Measurements from ENCODE around the gene KLB. TPM values are rescaled to one million over a fixed set of nuclear protein-coding genes. Genes with fewer than 3 reads are reported as not detected.

The KLB gene
- total RNA-seq, 1 experiment from 2014 or later, result not detected

GRCh38 chr4:39446842-39447573 is 40.3 kb downstream of the KLB start:
- Histone ChIP-seq H3K9ac (ENCODE audit: low read length) (no peak overlapping the region), H3K27ac (ENCODE audit: low read depth, low read length) (no peak overlapping the region), H3K27me3 (ENCODE audit: insufficient read depth, low read length) (no peaks in the 10 kb centered on the region), H2AFZ (ENCODE audit: low read depth, low read length, poor library complexity, severe bottlenecking) (no peak overlapping the region), H3K4me2 (ENCODE audit: low read length) (no peak overlapping the region), H4K20me1 (ENCODE audit: insufficient read depth) (peaks cover 22% of the 10 kb centered on the region; the same call in 1 of the 2 replicates), H3K9me2 (ENCODE audit: insufficient read depth) (no peaks in the 10 kb centered on the region), H3K4me1 (ENCODE audit: control insufficient read depth in 1 of 2, insufficient read depth in 2 of 2, low read length in 2 of 2) (no peaks in the 10 kb centered on the region), H3K9me3 (ENCODE audit: control insufficient read depth in 1 of 2, insufficient read depth in 1 of 2, low read depth in 1 of 2, low read length in 2 of 2) (no peaks in the 10 kb centered on the region), H3K36me3 (ENCODE audit: control insufficient read depth in 1 of 2, insufficient read depth in 2 of 2, low read length in 2 of 2) (peaks cover 7 to 14% of the 10 kb centered on the region in 2 experiments), H3K79me2 (ENCODE audit: insufficient read depth, low read length) (peaks cover 1% of the 10 kb centered on the region), H3K4me3 (replicated peaks in 1 of 2; ENCODE audit: low read depth in 1 of 2, low read length in 2 of 2) (no peak overlapping the region)
- TF ChIP-seq FOSL1 (IDR thresholded peaks at IDR 0.05; ENCODE audit: low read depth) (no peak), EZH2phosphoT487 (IDR thresholded peaks at IDR 0.05; ENCODE audit: borderline replicate concordance) (no peak), ZNF274 (IDR thresholded peaks at IDR 0.05; ENCODE audit: low read depth, low read length) (no peak), MAX (IDR thresholded peaks at IDR 0.05) (no peak), EZH2 (IDR thresholded peaks at IDR 0.05) (no peak), ELF1 (IDR thresholded peaks at IDR 0.05; ENCODE audit: borderline replicate concordance, low read depth) (no peak), EGR1 (IDR thresholded peaks at IDR 0.05; ENCODE audit: low read depth) (no peak), ZFX (IDR thresholded peaks at IDR 0.05) (no peak), POLR2A (IDR thresholded peaks at IDR 0.05; ENCODE audit: borderline replicate concordance, extremely low read depth, insufficient read depth, insufficient read length) (no peak), REST (IDR thresholded peaks at IDR 0.05; ENCODE audit: low read depth) (no peak), CEBPB (IDR thresholded peaks at IDR 0.05; ENCODE audit: low read depth) (no peak), CTCF (IDR thresholded peaks at IDR 0.05 in 2 of 3, conservative IDR thresholded peaks at IDR 0.05 in 1 of 3; ENCODE audit: borderline replicate concordance in 1 of 3, insufficient read depth in 1 of 3, low read depth in 2 of 3, low read length in 2 of 3) (no peak), SIN3A (IDR thresholded peaks at IDR 0.05; ENCODE audit: low read depth) (no peak), YY1 (IDR thresholded peaks at IDR 0.05; ENCODE audit: extremely low read depth, insufficient replicate concordance, low read depth, low read length) (no peak), RAD21 (IDR thresholded peaks at IDR 0.05; ENCODE audit: low read depth) (no peak), TCF7L2 (IDR thresholded peaks at IDR 0.05; ENCODE audit: borderline replicate concordance, extremely low read depth, insufficient read depth, insufficient read length) (no peak)
- TF ChIP-seq, protein P1, sequence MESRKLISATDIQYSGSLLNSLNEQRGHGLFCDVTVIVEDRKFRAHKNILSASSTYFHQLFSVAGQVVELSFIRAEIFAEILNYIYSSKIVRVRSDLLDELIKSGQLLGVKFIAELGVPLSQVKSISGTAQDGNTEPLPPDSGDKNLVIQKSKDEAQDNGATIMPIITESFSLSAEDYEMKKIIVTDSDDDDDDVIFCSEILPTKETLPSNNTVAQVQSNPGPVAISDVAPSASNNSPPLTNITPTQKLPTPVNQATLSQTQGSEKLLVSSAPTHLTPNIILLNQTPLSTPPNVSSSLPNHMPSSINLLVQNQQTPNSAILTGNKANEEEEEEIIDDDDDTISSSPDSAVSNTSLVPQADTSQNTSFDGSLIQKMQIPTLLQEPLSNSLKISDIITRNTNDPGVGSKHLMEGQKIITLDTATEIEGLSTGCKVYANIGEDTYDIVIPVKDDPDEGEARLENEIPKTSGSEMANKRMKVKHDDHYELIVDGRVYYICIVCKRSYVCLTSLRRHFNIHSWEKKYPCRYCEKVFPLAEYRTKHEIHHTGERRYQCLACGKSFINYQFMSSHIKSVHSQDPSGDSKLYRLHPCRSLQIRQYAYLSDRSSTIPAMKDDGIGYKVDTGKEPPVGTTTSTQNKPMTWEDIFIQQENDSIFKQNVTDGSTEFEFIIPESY (IDR thresholded peaks at IDR 0.05; ENCODE audit: extremely low read depth, insufficient replicate concordance, low read length), result no peak
- peak; percentile 24; the same call in 1 of the 2 replicates for ATAC-seq
- ChIA-PET CTCF (no interaction called here), RAD21 (ENCODE audit: low non-redundant PET in 1 of 2, low total read pairs in 2 of 2, uncharacterized antibody in 2 of 2, unreplicated experiment in 2 of 2) (interaction anchor here in 1 of 2 experiments (0.6 kb wide), 1 partner anchor 233 kb away, joined by 5 read pairs; no protein-coding TSS in a partner anchor), POLR2A (no interaction called here)
- intact Hi-C loops (cut with micrococcal nuclease), result no loop called here
- no TSS peak for BruUV-seq (replicated peaks)
- no peak for DNase-seq (ENCODE audit: low read depth, low spot score)

Data from HCT116 (cell line).